A549 (cell line): ENCODE results near the gene UCHL5. TPM values are rescaled to one million over a fixed set of nuclear protein-coding genes. Genes with fewer than 3 reads are reported as not detected.

Source experiments
- ATAC-seq, 2 experiments: fragments of 200-7000 bp in 1 of 2; fragments of >200 bp in 1 of 2; cut with Nextera tagmentation in 1 of 2; cut with Tn5 transposase in 1 of 2; 3 replicates each; pipeline versions ENCODE4 v1.8.0 to v1.9.1; 2018 to 2020; ENCODE audit warnings: mild to moderate bottlenecking in 1 of 2, moderate library complexity in 1 of 2
- CTCF ChIA-PET: fragments of 300-600 bp; sonication (Branson Sonifier 250); formaldehyde crosslinking; extraction: SDS; loops from one replicate; lab custom pipeline; 2021; ENCODE audit warnings: antibody characterized with exemption, inconsistent platforms; lab: Yijun Ruan, JAX
- POLR2A ChIA-PET: fragments of 350-600 bp; formaldehyde crosslinking; extraction: SDS; loops from one replicate; lab custom pipeline; 2021; ENCODE audit warnings: antibody characterized with exemption, inconsistent platforms; lab: Yijun Ruan, JAX
- DNase-seq, 2 experiments: peaks; one replicate each; pipeline versions ENCODE4 v3.0.0 to v3.0.0-alpha.2; 2011 to 2016; ENCODE audit warnings: low read depth in 1 of 2, low spot score in 1 of 2
- FAIRE-seq: peaks from 2 replicates; lab custom pipeline; 2011; peaks lifted over from hg19 to GRCh38; lab: Jason Lieb, UNC
- H3K27ac ChIP-seq, 2 experiments: fragments of >200 bp; sonication (Bioruptor Twin); formaldehyde crosslinking; 3 replicates each; pipeline ENCODE4 v1.5.1; 2016 to 2017
- H3K4me1 ChIP-seq: fragments of >200 bp; sonication (Bioruptor Twin); formaldehyde crosslinking; 3 replicates; pipeline ENCODE4 v1.6.1; 2016
- H3K4me2 ChIP-seq: fragments of >200 bp; sonication (Bioruptor Twin); formaldehyde crosslinking; 3 replicates; pipeline ENCODE4 v1.6.1; 2016
- H3K4me3 ChIP-seq: fragments of >200 bp; sonication (Bioruptor Twin); formaldehyde crosslinking; 3 replicates; pipeline ENCODE4 v1.5.1; 2016
- H3K9me3 ChIP-seq: fragments of >200 bp; sonication (Bioruptor Twin); formaldehyde crosslinking; 3 replicates; pipeline ENCODE4 v1.6.1; 2016
- BCL3 ChIP-seq: fragments of >200 bp; sonication (Bioruptor Twin); formaldehyde crosslinking; IDR thresholded peaks from 3 replicates; pipeline ENCODE4 v1.6.1; 2016
- CHD2 ChIP-seq: fragments of 150-350 bp; IDR thresholded peaks from 2 replicates; pipeline ENCODE4 v1.6.1; 2014; ENCODE audit warnings: low read length; ENCODE audit not compliant: partially characterized antibody
- CTCF ChIP-seq: fragments of >200 bp; sonication (Bioruptor Twin); formaldehyde crosslinking; IDR thresholded peaks from 3 replicates; pipeline ENCODE4 v1.5.1; 2016
- EHMT2 ChIP-seq: fragments of 200-600 bp; sonication (generic); IDR thresholded peaks from 2 replicates; pipeline ENCODE4 v1.6.1; 2016; ENCODE audit warnings: antibody characterized with exemption, low read depth, mild to moderate bottlenecking, moderate library complexity
- ESRRA ChIP-seq: fragments of 150-350 bp; IDR thresholded peaks from 2 replicates; pipeline ENCODE4 v1.6.1; 2014; ENCODE audit warnings: mild to moderate bottlenecking, low read length, borderline replicate concordance
- FOSB ChIP-seq: fragments of 250-450 bp; sonication (Bioruptor Pico); IDR thresholded peaks from 2 replicates; pipeline ENCODE4 v1.5.0; 2020; ENCODE audit warnings: mild to moderate bottlenecking, moderate library complexity
- FOSL2 ChIP-seq, 2 experiments: fragments of 450-650 bp in 1 of 2; fragments of >200 bp in 1 of 2; sonication (Bioruptor Twin) in 1 of 2; formaldehyde crosslinking; IDR thresholded peaks; 2 replicates each; pipeline versions ENCODE4 v1.5.0 to v1.6.1; 2016 to 2020; ENCODE audit warnings: mild to moderate bottlenecking in 1 of 2, moderate library complexity in 1 of 2
- HEYL ChIP-seq: fragments of 250-450 bp; sonication (Bioruptor Pico); IDR thresholded peaks from 2 replicates; pipeline ENCODE4 v1.8.0; 2021; ENCODE audit warnings: mild to moderate bottlenecking, moderate library complexity
- HMGXB4 ChIP-seq: fragments of 250-450 bp; sonication (Bioruptor Pico); IDR thresholded peaks from 2 replicates; pipeline ENCODE4 v1.5.0; 2021; ENCODE audit warnings: mild to moderate bottlenecking, moderate library complexity, borderline replicate concordance
- HOXB5 ChIP-seq: fragments of 250-450 bp; sonication (Bioruptor Pico); IDR thresholded peaks from 2 replicates; pipeline ENCODE4 v1.5.0; 2020; ENCODE audit warnings: mild to moderate bottlenecking, moderate library complexity
- JUN ChIP-seq, 2 experiments: fragments of >200 bp; sonication (Bioruptor Twin); formaldehyde crosslinking; IDR thresholded peaks; 2 replicates in 1 of 2; 3 replicates in 1 of 2; pipeline ENCODE4 v1.6.1; 2016 to 2017
- KDM1A ChIP-seq: fragments of 200-600 bp; sonication (generic); IDR thresholded peaks from 2 replicates; pipeline ENCODE4 v1.6.1; 2016; ENCODE audit warnings: low read depth, mild to moderate bottlenecking
- MAX ChIP-seq: IDR thresholded peaks from 2 replicates; pipeline ENCODE4 v1.6.1; 2012
- MYC ChIP-seq: IDR thresholded peaks from 2 replicates; pipeline ENCODE4 v1.6.1; 2012; ENCODE audit warnings: mild to moderate bottlenecking, inconsistent platforms, low read length, improper control_type of control experiment, borderline replicate concordance
- NFE2L2 ChIP-seq: fragments of 150-350 bp; conservative IDR thresholded peaks from 2 replicates; pipeline ENCODE4 v1.6.1; 2014; ENCODE audit warnings: low read length
- NR3C1 ChIP-seq: fragments of >200 bp; sonication (Bioruptor Twin); formaldehyde crosslinking; IDR thresholded peaks from 3 replicates; pipeline ENCODE4 v1.6.1; 2017
- PBX3 ChIP-seq: IDR thresholded peaks from 2 replicates; pipeline ENCODE4 v1.6.1; 2012
- POLR2AphosphoS2 ChIP-seq: conservative IDR thresholded peaks from 2 replicates; pipeline ENCODE4 v1.6.1; 2012; ENCODE audit warnings: low read length, improper control_type of control experiment, inconsistent platforms
- RAD21 ChIP-seq, 2 experiments: fragments of >200 bp in 1 of 2; sonication (Bioruptor Twin) in 1 of 2; formaldehyde crosslinking in 1 of 2; IDR thresholded peaks in 1 of 2; conservative IDR thresholded peaks in 1 of 2; 2 replicates in 1 of 2; 3 replicates in 1 of 2; pipeline ENCODE4 v1.6.1; 2012 to 2018; ENCODE audit warnings: inconsistent platforms in 1 of 2
- RARB ChIP-seq: fragments of 250-450 bp; sonication (Bioruptor Pico); IDR thresholded peaks from 2 replicates; pipeline ENCODE4 v1.8.0; 2021; ENCODE audit warnings: mild to moderate bottlenecking, moderate library complexity
- RNF2 ChIP-seq: fragments of 200-600 bp; sonication (generic); IDR thresholded peaks from 2 replicates; pipeline ENCODE4 v1.6.1; 2016; ENCODE audit warnings: low read depth, mild to moderate bottlenecking, antibody characterized with exemption, moderate library complexity, borderline replicate concordance
- SMC3 ChIP-seq: fragments of >200 bp; sonication (Bioruptor Twin); formaldehyde crosslinking; IDR thresholded peaks from 3 replicates; pipeline ENCODE4 v1.6.1; 2018; ENCODE audit warnings: inconsistent platforms
- TFCP2L1 ChIP-seq: fragments of 250-450 bp; sonication (Bioruptor Pico); IDR thresholded peaks from 2 replicates; pipeline ENCODE4 v1.5.0; 2021; ENCODE audit warnings: mild to moderate bottlenecking
- TP53 ChIP-seq: fragments of 250-450 bp; sonication (Bioruptor Pico); IDR thresholded peaks from 2 replicates; pipeline ENCODE4 v1.5.0; 2021; ENCODE audit warnings: mild to moderate bottlenecking, moderate library complexity
- ZC3H11A ChIP-seq: fragments of 450-650 bp; IDR thresholded peaks from 2 replicates; pipeline ENCODE4 v1.6.1; 2014; ENCODE audit warnings: antibody characterized with exemption, mild to moderate bottlenecking
- ZNF302 ChIP-seq: fragments of 250-450 bp; sonication (Bioruptor Pico); IDR thresholded peaks from 2 replicates; pipeline ENCODE4 v1.9.0; 2021; ENCODE audit warnings: inconsistent platforms, mild to moderate bottlenecking, moderate library complexity
- ZSCAN20 ChIP-seq: fragments of 250-450 bp; sonication (Bioruptor Pico); IDR thresholded peaks from 2 replicates; pipeline ENCODE4 v1.8.0; 2022; ENCODE audit warnings: mild to moderate bottlenecking, moderate library complexity
- polyA plus RNA-seq, 4 experiments: library from polyadenylated mRNA; depleted of rRNA in 3 of 4; stranded (reverse); fragments of >200 nt; fragmentation: RNase III in 1 of 4; extraction: RNeasy Plus Mini Kit Qiagen cat#74134 plus additional on column Dnase treatment in 1 of 4; gene quantifications; 2 replicates in 3 of 4; 3 replicates in 1 of 4; pipeline ENCODE4 v1.2.3, GENCODE V29; 2011 to 2017

Gene UCHL5
- polyA plus RNA-seq, 2 of the 4 experiments (the other 2 are of a cell fraction): 53.0 to 68.3 TPM

- Histone ChIP-seq H3K4me3 (no peak overlapping the region), H3K27ac (peak overlapping the region in 1 of 2 experiments; percentile 6; a peak in 1 of 6 replicates), H3K9me3 (no peaks in the 10 kb centered on the region), H3K4me1 (peaks cover 5% of the 10 kb centered on the region; the same call in 2 of the 3 replicates)
- DNase-seq (peak; percentile 25 to 63), FAIRE-seq (no peak), ATAC-seq (peak; percentile 59 to 80; a peak in 5 of 6 replicates)
- ChIA-PET POLR2A (interaction anchor here (2.6 kb wide), 1 partner anchor 211 kb away, joined by 54 read pairs; the partner anchor contains the start of gene RGS2), CTCF (interaction anchor here (0.6 to 5.2 kb wide), 21 partner anchors 8 to 547 kb away, joined by 3 to 85 read pairs (median 4); partner anchors contain the start of gene RGS2)
- TF ChIP-seq HMGXB4 (CRISPR knock-in tag) (no peak), KDM1A (no peak), ZNF302 (CRISPR knock-in tag) (no peak), MAX (no peak), RAD21 (conservative IDR thresholded peaks at IDR 0.05 in 1 of 2, IDR thresholded peaks at IDR 0.05 in 1 of 2) (peak; percentile 77 to 82), MYC (no peak), TP53 (CRISPR knock-in tag) (no peak), TFCP2L1 (no peak), SMC3 (peak; percentile 91), POLR2AphosphoS2 (no peak), CTCF (peak; percentile 86), NFE2L2 (no peak), FOSB (no peak), ZSCAN20 (no peak)
- TF ChIP-seq, all 56 proteins: peak for 3
- no peak overlapping the region for H3K4me2 ChIP-seq
Observed at GRCh38 chr1:193019442-193020026, 39.6 kb downstream of the UCHL5 start.

GRCh38 chr1:193016788-193017187 is 42.4 kb downstream of the UCHL5 start:
- no peak for TF ChIP-seq CTCF
- no peak for TF ChIP-seq NFE2L2
- TF ChIP-seq HOXB5 (CRISPR knock-in tag): no peak
- no peak for TF ChIP-seq NR3C1
- no peak for TF ChIP-seq ESRRA
- no peak for TF ChIP-seq JUN (IDR thresholded peaks at IDR 0.05)
- TF ChIP-seq PBX3: no peak
- TF ChIP-seq ZC3H11A: no peak
- no peak for TF ChIP-seq SMC3
- TF ChIP-seq EHMT2: no peak
- TF ChIP-seq FOSL2 (IDR thresholded peaks at IDR 0.05): no peak
- TF ChIP-seq FOSL2 (CRISPR knock-in tag; IDR thresholded peaks at IDR 0.05): no peak
- no peak for TF ChIP-seq HEYL
- TF ChIP-seq RNF2: no peak
- TF ChIP-seq POLR2AphosphoS2: no peak
- TF ChIP-seq BCL3: no peak
- TF ChIP-seq CHD2: no peak
- no peak for TF ChIP-seq RARB (CRISPR knock-in tag)
- TF ChIP-seq, all 56 proteins: peak for 0
- ChIA-PET POLR2A (interaction anchor here (1.0 kb wide), 1 partner anchor 208 kb away, joined by 3 read pairs; no protein-coding TSS in a partner anchor), CTCF (interaction anchor here (5.2 kb wide), 1 partner anchor 209 kb away, joined by 85 read pairs; the partner anchor contains the start of gene RGS2)
- Histone ChIP-seq H3K4me3 (no peak overlapping the region), H3K4me2 (no peak overlapping the region), H3K4me1 (peaks cover 5% of the 10 kb centered on the region; the same call in 2 of the 3 replicates), H3K9me3 (no peaks in the 10 kb centered on the region), H3K27ac (no peak overlapping the region; a peak in 1 of 6 replicates)
- FAIRE-seq: no peak
- no peak for ATAC-seq
- no peak for DNase-seq
